ENCODE data around the gene TAF15.

The TAF15 gene

GRCh38 chr17:35808962-35809854 is at the start of gene TAF15:
TAF15 (plus strand) TSS chr17:35809484; CDS start chr17:35809570, 86 bp downstream.
- peak; percentile 98 for DNase-seq

- DNase-seq: no peak
Observed at GRCh38 chr17:35760587-35760986, 48.7 kb upstream of the TAF15 start, which contains the start of gene C17orf50. C17orf50 (plus strand) TSS chr17:35760887; CDS start chr17:35760942, 55 bp downstream.

DNA sequence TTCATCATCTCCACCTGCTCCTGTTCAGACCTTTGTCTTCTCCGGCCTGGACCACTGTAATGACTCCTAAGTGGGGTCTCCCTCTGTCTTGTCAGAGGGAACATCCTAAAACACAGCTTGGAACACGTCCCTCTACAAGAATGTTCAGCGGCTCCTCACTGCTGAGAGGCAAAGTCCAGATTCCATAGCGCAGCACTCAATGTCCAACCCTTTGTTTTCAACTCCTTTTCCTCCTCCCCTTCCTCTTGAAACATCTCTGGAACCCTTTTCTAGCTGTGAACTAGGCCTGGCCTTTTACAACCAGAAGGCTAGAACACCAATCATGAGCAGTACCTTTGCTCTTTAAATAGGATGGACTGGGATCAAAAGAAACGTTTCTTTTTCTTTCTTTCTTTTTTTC is 47.7 kb upstream of the TAF15 start:
- no peak for DNase-seq

- no peak for DNase-seq
Observed at GRCh38 chr17:35763767-35764122, 45.5 kb upstream of the TAF15 start.

DNA sequence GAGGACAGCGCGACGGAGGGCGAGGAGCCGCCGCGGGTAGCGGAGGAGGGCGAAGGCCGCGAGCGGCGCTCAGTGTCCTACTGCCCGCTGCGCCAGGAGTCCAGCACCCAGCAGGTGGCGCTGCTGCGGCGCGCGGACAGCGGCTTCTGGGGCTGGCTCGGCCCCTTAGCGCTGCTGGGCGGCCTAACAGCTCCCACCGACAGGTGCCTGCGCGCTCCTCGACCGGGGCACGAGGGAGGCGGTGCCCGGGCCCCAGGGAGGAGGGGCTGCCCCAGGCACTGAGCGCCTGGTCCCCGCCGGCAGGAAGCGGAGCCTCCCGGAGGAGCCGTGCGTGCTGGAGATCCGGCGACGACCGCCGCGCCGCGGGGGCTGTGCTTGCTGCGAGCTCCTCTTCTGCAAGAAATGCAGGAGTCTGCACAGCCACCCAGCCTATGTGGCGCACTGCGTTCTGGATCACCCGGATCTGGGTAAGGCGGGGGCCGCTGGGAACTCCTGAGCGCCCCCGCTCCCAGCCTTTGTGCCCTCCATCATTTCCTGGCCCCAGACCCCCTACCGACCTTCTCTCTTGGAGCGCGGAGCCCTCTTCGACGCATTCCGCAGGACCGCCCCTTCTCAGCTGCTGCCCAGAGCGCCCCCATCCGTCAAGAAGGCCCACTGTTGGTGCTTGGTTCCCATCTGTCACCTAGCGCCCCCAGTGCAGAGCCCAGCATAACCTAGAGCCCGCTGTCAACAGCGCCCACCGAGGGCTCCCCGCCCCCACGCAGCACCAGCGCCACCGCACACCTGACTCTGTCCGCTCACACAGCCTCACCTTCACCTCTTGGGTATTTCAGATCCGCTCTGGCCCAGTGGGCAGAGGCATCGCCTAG is 44.9 kb upstream of the TAF15 start:
- peak; percentile 90 for DNase-seq

GRCh38 chr17:35765086-35765710 is 44.1 kb upstream of the TAF15 start:
- no peak for DNase-seq

- DNase-seq: no peak
Observed at GRCh38 chr17:35765756-35766488, 43.4 kb upstream of the TAF15 start.

- no peak for DNase-seq
Observed at GRCh38 chr17:35766489-35766877, 42.8 kb upstream of the TAF15 start.

- peak; percentile 49 for DNase-seq
Observed at GRCh38 chr17:35766903-35767510, 42.3 kb upstream of the TAF15 start.

DNA sequence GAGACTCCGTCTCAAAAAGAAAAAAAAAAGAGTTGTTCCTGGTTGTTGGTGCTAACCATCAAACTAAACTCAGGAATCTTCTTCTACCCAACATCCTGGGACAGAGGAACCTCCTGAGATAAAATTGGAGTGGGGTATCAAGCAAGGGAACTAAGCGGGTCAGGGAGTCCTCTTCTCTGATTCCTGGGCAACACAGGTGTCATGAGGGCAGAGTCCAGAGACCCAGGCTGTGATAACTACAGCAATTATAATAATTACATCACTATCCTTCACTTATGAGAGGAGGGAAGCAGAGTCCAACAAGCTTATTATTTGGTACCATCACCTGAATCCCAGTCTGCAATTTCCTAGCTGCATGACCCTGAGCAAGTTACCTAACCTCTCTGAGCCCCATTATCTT is 40.5 kb upstream of the TAF15 start:
- no peak for DNase-seq

GRCh38 chr17:35769895-35770486 is 39.3 kb upstream of the TAF15 start:
- DNase-seq: no peak

GRCh38 chr17:35773129-35773528 is 36.2 kb upstream of the TAF15 start:
- DNase-seq: no peak

- no peak for DNase-seq
Observed at GRCh38 chr17:35773679-35774425, 35.4 kb upstream of the TAF15 start.

DNA sequence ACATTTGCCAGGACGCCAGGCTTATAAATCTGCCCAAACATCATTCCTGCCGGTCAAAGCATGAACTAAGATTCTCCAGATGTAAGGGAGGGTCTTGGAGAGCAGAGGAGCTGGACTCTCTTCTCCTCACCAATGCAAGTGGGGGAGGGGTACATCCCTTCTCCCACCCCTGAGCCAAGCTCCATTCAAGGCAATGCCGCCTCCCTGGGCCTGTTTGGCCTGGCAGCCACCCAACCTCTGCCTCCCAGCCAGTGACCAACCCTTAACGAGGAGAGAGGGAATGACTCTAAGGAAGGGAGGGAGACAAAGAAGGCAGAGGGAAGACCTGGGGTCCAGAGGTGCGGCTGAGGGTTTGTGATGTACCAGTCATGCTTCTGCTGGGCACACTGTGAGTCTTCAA is 34.8 kb upstream of the TAF15 start:
- no peak for DNase-seq

DNA sequence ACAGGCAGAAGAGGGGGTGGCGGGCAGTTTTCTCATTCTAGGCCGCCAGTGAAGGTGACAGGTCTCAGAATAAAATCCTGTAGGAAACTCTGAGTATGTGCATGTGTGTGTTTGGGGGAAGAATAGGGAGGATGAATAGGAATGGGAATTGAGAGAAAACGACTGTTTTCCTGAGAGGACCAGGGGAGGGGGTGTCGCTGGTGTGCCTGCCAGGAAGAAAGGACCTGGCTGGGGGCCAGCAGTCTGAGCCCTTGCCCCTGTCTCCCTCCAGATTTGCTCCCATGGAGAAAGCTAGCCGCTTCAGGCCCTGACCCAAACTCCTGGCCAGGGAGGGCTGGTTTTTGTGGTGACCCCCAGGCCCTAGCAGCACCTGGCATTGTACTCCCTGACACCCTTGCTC is 34.2 kb upstream of the TAF15 start:
- DNase-seq: no peak

DNA sequence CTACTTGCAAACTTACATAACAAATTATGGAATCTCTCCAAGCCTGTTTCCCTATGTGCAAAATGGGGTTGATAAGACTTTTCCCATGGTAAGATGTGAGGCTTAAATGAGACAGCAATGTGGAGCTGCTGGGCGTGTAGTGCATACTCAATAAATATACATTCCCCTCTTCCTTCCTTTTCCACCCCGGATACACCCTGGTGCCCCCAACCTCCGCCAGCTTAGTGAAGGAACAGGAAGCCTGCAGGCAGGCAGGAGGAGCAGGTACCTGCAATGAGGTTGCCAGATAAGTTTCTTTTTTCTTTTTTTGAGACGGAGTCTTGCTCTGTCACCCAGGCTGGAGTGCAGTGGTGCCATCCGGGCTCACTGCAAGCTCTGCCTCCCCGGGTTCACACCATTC is 33.7 kb upstream of the TAF15 start:
- no peak for DNase-seq

DNA sequence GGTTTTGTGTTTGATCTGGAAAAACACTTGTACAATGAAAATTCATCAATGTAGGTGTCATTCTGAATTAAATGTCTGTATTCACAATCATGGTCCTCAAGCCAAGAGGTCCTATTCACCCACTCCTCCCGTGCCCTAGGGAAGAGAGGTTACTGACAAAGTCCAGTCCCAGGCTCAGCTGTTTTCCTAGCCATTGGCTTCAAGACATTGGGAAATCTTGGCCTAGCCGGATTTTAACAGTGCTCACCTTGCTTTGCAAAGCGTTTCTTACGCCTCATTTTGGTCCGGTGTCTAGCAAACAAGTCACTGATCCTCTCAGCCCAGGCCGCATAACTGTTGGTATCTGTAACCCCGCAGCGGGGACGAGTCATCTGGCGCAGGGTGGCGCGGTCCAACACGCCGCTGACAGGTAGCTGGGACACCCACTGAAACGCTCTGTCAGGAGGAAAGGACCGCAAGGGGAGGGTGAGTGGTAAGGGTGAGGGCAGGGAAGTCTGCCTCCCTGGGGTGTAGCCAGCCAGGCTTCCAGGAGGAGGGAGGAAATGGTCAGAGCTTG is 30.6 kb upstream of the TAF15 start:
- no peak for DNase-seq

- no peak for DNase-seq
Observed at GRCh38 chr17:35780950-35781349, 28.3 kb upstream of the TAF15 start.

- DNase-seq: no peak
Observed at GRCh38 chr17:35784895-35785294, 24.4 kb upstream of the TAF15 start.

DNA sequence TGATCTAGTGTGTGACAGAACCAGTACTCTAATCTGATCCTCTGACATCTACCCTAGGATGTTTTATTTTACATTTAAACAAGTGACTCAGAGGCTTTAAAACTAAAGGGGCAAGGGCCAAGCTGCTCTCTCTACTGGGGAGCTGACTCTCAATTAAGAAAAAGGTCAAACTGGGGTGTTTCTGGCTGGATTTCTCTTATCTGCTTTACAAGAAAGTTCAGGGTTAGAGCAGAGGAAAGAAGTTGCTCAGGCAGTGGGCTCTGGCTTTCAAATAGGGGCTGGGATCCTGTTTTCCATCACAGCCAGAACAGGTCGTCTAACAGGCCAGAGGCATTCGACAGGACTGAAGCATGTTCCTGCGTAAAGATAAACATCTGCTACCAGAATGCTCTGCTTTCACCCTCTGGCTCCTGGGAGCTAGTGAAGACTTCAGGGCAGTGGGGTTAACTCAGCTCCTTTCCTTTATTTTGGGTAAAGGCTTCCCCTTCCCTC is 22.3 kb upstream of the TAF15 start:
- no peak for DNase-seq

All from CD4-positive, alpha-beta T cell treated with Interleukin-10 for 1 hour (primary cell).